ENCODE data around the gene MB21D2.

DNA sequence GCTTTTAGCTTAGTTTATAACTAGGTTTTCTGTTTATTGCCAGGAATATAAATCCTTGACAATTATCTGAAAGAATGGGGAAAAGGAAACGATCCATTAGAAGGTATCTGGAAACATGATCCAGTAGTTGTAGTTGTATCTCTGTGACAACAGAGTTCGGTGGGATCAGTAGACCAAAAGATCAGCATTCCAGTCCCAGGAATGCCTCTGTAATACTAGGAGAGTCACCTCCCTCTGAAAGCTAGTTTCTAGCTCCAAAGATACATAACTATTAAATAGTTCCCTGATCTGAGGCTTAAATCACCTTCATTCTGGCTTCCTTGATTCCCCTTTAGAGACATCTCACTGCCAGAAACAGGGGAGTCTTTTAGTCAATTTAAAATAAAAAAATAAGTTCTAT lies 34.1 kb downstream of the MB21D2 start:
- TF ChIP-seq, protein P1, sequence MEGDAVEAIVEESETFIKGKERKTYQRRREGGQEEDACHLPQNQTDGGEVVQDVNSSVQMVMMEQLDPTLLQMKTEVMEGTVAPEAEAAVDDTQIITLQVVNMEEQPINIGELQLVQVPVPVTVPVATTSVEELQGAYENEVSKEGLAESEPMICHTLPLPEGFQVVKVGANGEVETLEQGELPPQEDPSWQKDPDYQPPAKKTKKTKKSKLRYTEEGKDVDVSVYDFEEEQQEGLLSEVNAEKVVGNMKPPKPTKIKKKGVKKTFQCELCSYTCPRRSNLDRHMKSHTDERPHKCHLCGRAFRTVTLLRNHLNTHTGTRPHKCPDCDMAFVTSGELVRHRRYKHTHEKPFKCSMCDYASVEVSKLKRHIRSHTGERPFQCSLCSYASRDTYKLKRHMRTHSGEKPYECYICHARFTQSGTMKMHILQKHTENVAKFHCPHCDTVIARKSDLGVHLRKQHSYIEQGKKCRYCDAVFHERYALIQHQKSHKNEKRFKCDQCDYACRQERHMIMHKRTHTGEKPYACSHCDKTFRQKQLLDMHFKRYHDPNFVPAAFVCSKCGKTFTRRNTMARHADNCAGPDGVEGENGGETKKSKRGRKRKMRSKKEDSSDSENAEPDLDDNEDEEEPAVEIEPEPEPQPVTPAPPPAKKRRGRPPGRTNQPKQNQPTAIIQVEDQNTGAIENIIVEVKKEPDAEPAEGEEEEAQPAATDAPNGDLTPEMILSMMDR (conservative IDR thresholded peaks at IDR 0.05): no peak
- no peak for TF ChIP-seq ZFX (IDR thresholded peaks at IDR 0.05)

Measured in C4-2B (cell line).